ENCODE measurements around the gene CANT1.

Gene CANT1

GRCh38 chr17:78980624-78980972 lies 29.0 kb downstream of the CANT1 start:
- Histone ChIP-seq H3K9ac (ENCODE audit: low read length) (no peak overlapping the region), H3K79me2 (ENCODE audit: low read length) (no peaks in the 10 kb centered on the region), H3K4me3 (ENCODE audit: low read length) (no peak overlapping the region), H3K27ac (ENCODE audit: low read length) (no peak overlapping the region), H4K20me1 (ENCODE audit: insufficient read depth, low read length) (no peaks in the 10 kb centered on the region), H3K4me2 (ENCODE audit: low read length) (no peak overlapping the region), H3K27me3 (ENCODE audit: low read depth, low read length) (no peaks in the 10 kb centered on the region), H3K4me1 (ENCODE audit: low read length) (peaks cover 5% of the 10 kb centered on the region; the same call in 1 of the 2 replicates), H3K36me3 (replicated peaks; ENCODE audit: low read depth, low read length) (no peaks in the 10 kb centered on the region), H2AFZ (ENCODE audit: low read depth, low read length) (no peak overlapping the region), H3K9me3 (ENCODE audit: insufficient read depth, low read length) (no peaks in the 10 kb centered on the region)
- TF ChIP-seq CTCF (IDR thresholded peaks at IDR 0.05; ENCODE audit: low read depth, low read length), result no peak
- no peak for TF ChIP-seq EZH2phosphoT487 (IDR thresholded peaks at IDR 0.05; ENCODE audit: low read depth)

- H3K4me2 ChIP-seq (ENCODE audit: low read length), result no peak within 1 kb of the TSS
These were observed 29.6 kb downstream of the CANT1 start, which contains the start of gene LGALS3BP for GRCh38 chr17:78979780-78980623. LGALS3BP (minus strand) TSS chr17:78979923; CDS start chr17:78977191, 2,732 bp downstream.

GRCh38 chr17:78977997-78978973 lies 31.3 kb downstream of the CANT1 start:
- H4K20me1 ChIP-seq (ENCODE audit: insufficient read depth, low read length), result no peaks in the 10 kb centered on the region
- no peaks in the 10 kb centered on the region for H3K79me2 ChIP-seq (ENCODE audit: low read length)
- H3K36me3 ChIP-seq (replicated peaks; ENCODE audit: low read depth, low read length), result no peaks in the 10 kb centered on the region
- no peaks in the 10 kb centered on the region for H3K9me3 ChIP-seq (ENCODE audit: insufficient read depth, low read length)
- no peak overlapping the region for H2AFZ ChIP-seq (ENCODE audit: low read depth, low read length)
- H3K9ac ChIP-seq (ENCODE audit: low read length), result no peak overlapping the region
- H3K27me3 ChIP-seq (ENCODE audit: low read depth, low read length), result no peaks in the 10 kb centered on the region
- no peak overlapping the region for H3K4me3 ChIP-seq (ENCODE audit: low read length)
- H3K4me1 ChIP-seq (ENCODE audit: low read length), result peaks cover 5% of the 10 kb centered on the region; the same call in 1 of the 2 replicates
- no peak overlapping the region for H3K4me2 ChIP-seq (ENCODE audit: low read length)
- TF ChIP-seq EZH2phosphoT487 (IDR thresholded peaks at IDR 0.05; ENCODE audit: low read depth) (no peak), CTCF (IDR thresholded peaks at IDR 0.05; ENCODE audit: low read depth, low read length) (no peak)
- no peak overlapping the region for H3K27ac ChIP-seq (ENCODE audit: low read length)

More at GRCh38 chr17:78979780-78980623, 29.6 kb downstream of the CANT1 start, which contains the start of gene LGALS3BP:
- Histone ChIP-seq H3K27me3 (ENCODE audit: low read depth, low read length) (no peaks in the 10 kb centered on the region), H3K4me1 (ENCODE audit: low read length) (peaks cover 5% of the 10 kb centered on the region; the same call in 1 of the 2 replicates), H4K20me1 (ENCODE audit: insufficient read depth, low read length) (no peaks in the 10 kb centered on the region), H3K36me3 (replicated peaks; ENCODE audit: low read depth, low read length) (no peaks in the 10 kb centered on the region), H3K9ac (ENCODE audit: low read length) (no peak within 1 kb of the TSS), H3K9me3 (ENCODE audit: insufficient read depth, low read length) (no peaks in the 10 kb centered on the region), H3K79me2 (ENCODE audit: low read length) (no peaks in the 10 kb centered on the region), H2AFZ (ENCODE audit: low read depth, low read length) (no peak within 1 kb of the TSS), H3K4me3 (ENCODE audit: low read length) (no peak within 1 kb of the TSS), H3K27ac (ENCODE audit: low read length) (no peak within 1 kb of the TSS)
- TF ChIP-seq EZH2phosphoT487 (IDR thresholded peaks at IDR 0.05; ENCODE audit: low read depth) (no peak), CTCF (IDR thresholded peaks at IDR 0.05; ENCODE audit: low read depth, low read length) (no peak)

- TF ChIP-seq CTCF (IDR thresholded peaks at IDR 0.05; ENCODE audit: low read depth, low read length), result no peak
- no peak for TF ChIP-seq EZH2phosphoT487 (IDR thresholded peaks at IDR 0.05; ENCODE audit: low read depth)
- H3K9ac ChIP-seq (ENCODE audit: low read length), result no peak overlapping the region
- H3K4me3 ChIP-seq (ENCODE audit: low read length), result no peak overlapping the region
- no peak overlapping the region for H3K27ac ChIP-seq (ENCODE audit: low read length)
- no peaks in the 10 kb centered on the region for H4K20me1 ChIP-seq (ENCODE audit: insufficient read depth, low read length)
- no peaks in the 10 kb centered on the region for H3K79me2 ChIP-seq (ENCODE audit: low read length)
- no peak overlapping the region for H3K4me2 ChIP-seq (ENCODE audit: low read length)
- H3K4me1 ChIP-seq (ENCODE audit: low read length), result peaks cover 5% of the 10 kb centered on the region; the same call in 1 of the 2 replicates
- H2AFZ ChIP-seq (ENCODE audit: low read depth, low read length), result no peak overlapping the region
- H3K27me3 ChIP-seq (ENCODE audit: low read depth, low read length), result no peaks in the 10 kb centered on the region
- no peaks in the 10 kb centered on the region for H3K9me3 ChIP-seq (ENCODE audit: insufficient read depth, low read length)
- H3K36me3 ChIP-seq (replicated peaks; ENCODE audit: low read depth, low read length), result no peaks in the 10 kb centered on the region
These were observed 32.0 kb downstream of the CANT1 start for GRCh38 chr17:78977681-78977943.

Measured in OCI-LY3 (cell line).